GM12878 (cell line): ENCODE results near the gene METTL9. TPM values are rescaled to one million over a fixed set of nuclear protein-coding genes. Genes with fewer than 3 reads are reported as not detected.

Source experiments
- ATF7 ChIP-seq: fragments of 450-650 bp; IDR thresholded peaks from 2 replicates; pipeline ENCODE4 v1.6.1; 2016; ENCODE audit warnings: low read depth, mild to moderate bottlenecking
- BACH1 ChIP-seq: fragments of 450-650 bp; IDR thresholded peaks from 2 replicates; pipeline ENCODE4 v1.6.1; 2017; ENCODE audit warnings: mild to moderate bottlenecking, borderline replicate concordance
- CBX5 ChIP-seq: sonication (generic); IDR thresholded peaks from 2 replicates; pipeline ENCODE4 v1.6.1; 2016; ENCODE audit warnings: low read depth, moderate library complexity, mild to moderate bottlenecking, inconsistent platforms
- CREM ChIP-seq: IDR thresholded peaks from 2 replicates; pipeline ENCODE4 v1.6.1; 2014; ENCODE audit warnings: antibody characterized with exemption, low read depth
- DPF2 ChIP-seq: fragments of 450-650 bp; IDR thresholded peaks from 2 replicates; pipeline ENCODE4 v1.6.1; 2017; ENCODE audit warnings: mild to moderate bottlenecking
- ETV6 ChIP-seq, 2 experiments: fragments of 450-650 bp in 1 of 2; IDR thresholded peaks in 1 of 2; conservative IDR thresholded peaks in 1 of 2; 2 replicates each; pipeline ENCODE4 v1.6.1; 2014; ENCODE audit warnings: antibody characterized with exemption in 1 of 2, borderline replicate concordance in 1 of 2, low read depth in 1 of 2, mild to moderate bottlenecking in 1 of 2, moderate library complexity in 1 of 2
- FOXK2 ChIP-seq: fragments of 450-650 bp; IDR thresholded peaks from 2 replicates; pipeline ENCODE4 v1.6.1; 2017; ENCODE audit warnings: mild to moderate bottlenecking, moderate library complexity
- GABPA ChIP-seq: IDR thresholded peaks from 2 replicates; pipeline ENCODE4 v1.6.1; 2014; ENCODE audit warnings: antibody characterized with exemption, low read depth, mild to moderate bottlenecking, inconsistent platforms
- HDAC2 ChIP-seq: fragments of 200-600 bp; sonication (generic); IDR thresholded peaks from 2 replicates; pipeline ENCODE4 v1.6.1; 2017
- HDGF ChIP-seq: fragments of 450-650 bp; IDR thresholded peaks from 2 replicates; pipeline ENCODE4 v1.6.1; 2016; ENCODE audit warnings: antibody characterized with exemption
- JUNB ChIP-seq: IDR thresholded peaks from 2 replicates; pipeline ENCODE4 v1.6.1; 2016; ENCODE audit warnings: antibody characterized with exemption, mild to moderate bottlenecking
- MEF2B ChIP-seq: fragments of 450-650 bp; IDR thresholded peaks from 2 replicates; pipeline ENCODE4 v1.6.1; 2018; ENCODE audit warnings: mild to moderate bottlenecking, moderate library complexity; ENCODE audit not compliant: partially characterized antibody, poor library complexity, severe bottlenecking
- POLR2AphosphoS5 ChIP-seq: IDR thresholded peaks from 2 replicates; pipeline ENCODE4 v1.6.1; 2011; ENCODE audit warnings: mild to moderate bottlenecking, low read length, inconsistent platforms
- POU2F2 ChIP-seq: IDR thresholded peaks from 3 replicates; pipeline ENCODE4 v1.6.1; 2011; ENCODE audit warnings: low read depth, mild to moderate bottlenecking, low read length, borderline replicate concordance
- RELB ChIP-seq: fragments of 450-650 bp; IDR thresholded peaks from 2 replicates; pipeline ENCODE4 v1.6.1; 2017; ENCODE audit warnings: low read depth, mild to moderate bottlenecking, moderate library complexity
- REST ChIP-seq: IDR thresholded peaks from 2 replicates; pipeline ENCODE4 v1.6.1; 2012; ENCODE audit warnings: mild to moderate bottlenecking, low read depth, low read length
- RUNX3 ChIP-seq: IDR thresholded peaks from 2 replicates; pipeline ENCODE4 v1.6.1; 2012; ENCODE audit warnings: low read length, inconsistent platforms
- SIN3A ChIP-seq: IDR thresholded peaks from 2 replicates; pipeline ENCODE4 v1.6.1; 2012; ENCODE audit warnings: low read depth, low read length, improper control_type of control experiment
- SMC3 ChIP-seq: IDR thresholded peaks from 2 replicates; pipeline ENCODE4 v1.6.1; 2011; ENCODE audit warnings: low read length, improper control_type of control experiment, borderline replicate concordance
- ZBED1 ChIP-seq: IDR thresholded peaks from 2 replicates; pipeline ENCODE4 v1.6.1; 2016; ENCODE audit warnings: borderline replicate concordance
- ZBTB40 ChIP-seq: fragments of 450-650 bp; IDR thresholded peaks from 2 replicates; pipeline ENCODE4 v1.6.1; 2016; ENCODE audit warnings: mild to moderate bottlenecking, moderate library complexity, borderline replicate concordance
- ZNF24 ChIP-seq: fragments of 450-650 bp; IDR thresholded peaks from 2 replicates; pipeline ENCODE4 v1.6.1; 2017; ENCODE audit warnings: antibody characterized with exemption, mild to moderate bottlenecking
- polyA plus RNA-seq, 11 experiments: library from polyadenylated mRNA; depleted of rRNA in 4 of 11; unstranded in 6 of 11; stranded (reverse) in 5 of 11; fragments of >200 nt; fragmentation: Nextera tagmentation in 4 of 11; fragmentation: Illumina TruSeq in 1 of 11; extraction: Ambion mirVana in 4 of 11; extraction: Trizol in 1 of 11; gene quantifications; 1 replicate in 1 of 11; 2 replicates in 10 of 11; pipeline versions ENCODE4 v1.2.1 to v1.2.3, GENCODE V29; 2011 to 2016; ENCODE audit warnings: inconsistent platforms in 2 of 11, missing spikeins in 2 of 11, low read depth in 1 of 11
- total RNA-seq, 4 experiments: library from RNA; depleted of rRNA in 3 of 4; stranded (reverse); fragments of >200 nt in 3 of 4; fragmentation: Illumina TruSeq in 1 of 4; extraction: Trizol in 1 of 4; gene quantifications; 2 replicates each; pipeline versions ENCODE4 v1.2.1 to v1.2.3, GENCODE V29; 2013 to 2021

Gene METTL9
- total and polyA plus RNA-seq, 10 of the 15 experiments (the other 5 are each of a cell fraction or from before 2014, with no cell fraction given) = 19.4 to 119 (median 101) TPM

- TF ChIP-seq SIN3A (0 out of 2 replicates have a peak, but pooled peaks have one; percentile 35), POLR2AphosphoS5 (0 out of 2 replicates have a peak, but pooled peaks have one; percentile 28), ZNF24 (peak; percentile 95), ZBTB40 (no peak), RELB (0 out of 2 replicates have a peak, but pooled peaks have one; percentile 42), HDAC2 (no peak), ZBED1 (0 out of 2 replicates have a peak, but pooled peaks have one; percentile 59), MEF2B (peak; percentile 69), JUNB (peak; percentile 35; the same call in 1 of the 2 replicates), CBX5 (0 out of 2 replicates have a peak, but pooled peaks have one; percentile 49), DPF2 (peak; percentile 58; the same call in 1 of the 2 replicates), REST (no peak), ETV6 (conservative IDR thresholded peaks at IDR 0.05 in 1 of 2, IDR thresholded peaks at IDR 0.05 in 1 of 2; ENCODE audit: borderline replicate concordance in 1 of 2, low read depth in 1 of 2) (peak in 1 of 2 experiments; percentile 76; a peak in 1 of 4 replicates), POU2F2 (peak; percentile 65; the same call in 2 of the 3 replicates), BACH1 (peak; percentile 65), FOXK2 (peak; percentile 59; the same call in 1 of the 2 replicates), SMC3 (no peak), HDGF (peak; percentile 32), CREM (peak; percentile 82), GABPA (peak; percentile 57), ATF7 (peak; percentile 67), RUNX3 (peak; percentile 98)
Observed at GRCh38 chr16:21646721-21647561, 47.6 kb downstream of the METTL9 start (continued).
